NCI-H1105 (cell line): ENCODE results near the gene CNTFR.
A peak's percentile ranks its signal among the peaks of the same experiment; 100 is the strongest.

ENCODE experiments used
- DNase-seq: peaks from one replicate; lab custom pipeline; 2025; lab: John Stamatoyannopoulos, UW

CNTFR gene

GRCh38 chr9:34572092-34572491 is 17.4 kb downstream of the CNTFR start:
- DNase-seq = no peak

- no peak for DNase-seq
Observed at GRCh38 chr9:34571481-34571810, 18.1 kb downstream of the CNTFR start.

- DNase-seq = no peak
Observed at GRCh38 chr9:34570809-34571480, 18.6 kb downstream of the CNTFR start.

GRCh38 chr9:34570376-34570775 is 19.1 kb downstream of the CNTFR start:
- DNase-seq = no peak

- DNase-seq = no peak
Observed at GRCh38 chr9:34568774-34569173, 20.8 kb downstream of the CNTFR start.

DNA sequence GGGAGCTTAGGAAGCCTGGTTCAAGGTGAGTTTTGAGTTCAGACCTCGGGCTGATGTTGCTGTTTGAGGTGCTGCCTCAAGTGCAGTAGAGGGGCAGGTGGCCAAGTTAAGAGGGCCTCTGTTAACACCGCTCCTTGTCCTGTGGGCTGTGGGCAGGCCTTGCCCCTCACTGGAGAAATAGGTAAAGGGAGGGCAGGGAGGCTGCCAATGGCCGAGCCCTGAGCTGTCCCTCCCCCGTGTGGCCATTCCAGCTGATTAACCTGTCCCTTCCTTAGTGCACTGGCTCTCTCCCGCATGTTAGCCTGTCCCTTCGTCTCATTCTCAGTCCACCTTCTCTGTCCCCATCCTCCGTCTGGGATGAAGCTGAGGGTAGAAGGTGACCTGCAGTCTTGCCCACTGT is 21.4 kb downstream of the CNTFR start:
- no peak for DNase-seq

DNA sequence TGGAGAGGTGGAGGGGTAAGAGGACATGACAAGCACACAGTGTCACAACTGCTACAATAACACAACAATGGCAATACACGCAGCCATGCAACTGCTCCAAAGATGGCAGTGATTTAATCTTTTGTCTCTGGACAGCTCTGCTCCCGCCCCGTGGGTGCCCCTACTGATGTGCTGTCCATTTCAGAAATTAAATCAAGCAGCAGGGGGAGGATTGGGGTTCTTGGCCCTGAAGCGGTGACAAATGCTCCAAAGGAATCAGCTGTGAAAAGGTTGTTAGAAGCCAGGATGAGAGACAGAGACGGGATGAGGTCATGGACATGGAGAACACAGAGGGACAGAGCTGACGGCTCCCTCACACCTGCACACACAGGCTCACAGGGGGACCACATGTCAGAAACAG is 22.6 kb downstream of the CNTFR start:
- DNase-seq = no peak

DNA sequence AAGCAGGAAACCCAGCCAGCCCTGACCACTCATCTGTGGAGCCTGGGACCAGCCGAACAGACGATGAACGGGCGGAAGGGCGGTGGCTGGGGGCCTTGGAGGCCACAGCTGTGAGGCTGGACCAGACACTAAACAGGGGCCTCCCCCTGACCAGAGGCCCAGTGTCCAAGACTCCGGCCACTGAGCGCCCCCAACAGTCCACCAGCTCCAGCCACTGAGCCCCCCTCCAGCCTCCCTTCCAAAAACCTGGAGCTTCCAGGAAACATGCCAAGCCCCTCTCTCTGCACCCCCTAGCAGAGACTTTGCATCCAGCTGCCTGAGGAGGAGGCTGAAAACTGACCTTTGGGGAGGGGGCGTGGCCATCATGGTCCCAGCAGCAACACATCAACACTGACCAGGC is 23.2 kb downstream of the CNTFR start:
- no peak for DNase-seq

DNA sequence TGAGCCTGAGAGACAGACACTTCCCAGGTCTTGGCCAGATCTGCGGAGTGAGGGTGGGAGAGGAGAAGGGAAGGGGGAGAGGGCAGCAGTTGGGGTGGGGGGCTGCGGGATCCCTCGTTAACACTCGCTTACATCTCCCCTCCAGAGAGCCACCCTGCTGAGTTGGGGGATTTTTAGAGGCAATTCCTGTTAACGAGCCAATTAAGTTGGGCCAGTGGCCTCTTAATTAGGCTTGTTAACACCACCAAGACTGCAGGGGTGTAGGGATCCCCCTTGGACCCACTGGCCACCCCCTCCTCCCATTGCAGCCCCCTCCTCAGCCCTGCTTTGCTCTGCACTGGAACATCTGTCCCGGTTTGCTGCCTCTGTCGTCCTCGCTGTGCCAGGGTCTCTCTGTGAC is 23.7 kb downstream of the CNTFR start:
- DNase-seq = no peak

DNA sequence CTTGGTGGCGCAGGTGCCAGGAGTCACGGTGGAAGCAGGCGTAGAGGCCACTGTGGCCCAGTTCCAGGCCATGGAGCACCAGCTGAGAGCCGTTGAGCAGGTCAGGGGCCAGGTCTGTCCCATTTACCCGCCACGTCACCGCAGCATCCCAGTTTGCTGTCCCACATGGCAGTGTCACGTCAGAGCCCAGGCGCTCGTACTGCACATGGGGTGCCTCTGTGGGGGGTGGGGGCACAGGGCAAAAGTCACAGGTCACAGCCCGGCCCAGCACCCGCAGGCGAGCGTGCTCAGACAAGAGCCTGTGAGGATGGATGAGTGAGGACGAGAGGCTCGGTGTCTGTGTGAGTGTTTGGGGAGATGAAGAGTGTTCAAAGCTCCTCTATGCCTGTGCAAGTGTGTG is 24.9 kb downstream of the CNTFR start:
- DNase-seq = no peak

GRCh38 chr9:34563262-34563661 is 26.3 kb downstream of the CNTFR start:
- no peak for DNase-seq

- no peak for DNase-seq
Observed at GRCh38 chr9:34562135-34562745, 27.3 kb downstream of the CNTFR start.

- DNase-seq = no peak
Observed at GRCh38 chr9:34560599-34561214, 28.8 kb downstream of the CNTFR start.

GRCh38 chr9:34559624-34560455 is 29.7 kb downstream of the CNTFR start:
- DNase-seq = no peak

- DNase-seq = no peak
Observed at GRCh38 chr9:34558919-34559623, 30.5 kb downstream of the CNTFR start.

DNA sequence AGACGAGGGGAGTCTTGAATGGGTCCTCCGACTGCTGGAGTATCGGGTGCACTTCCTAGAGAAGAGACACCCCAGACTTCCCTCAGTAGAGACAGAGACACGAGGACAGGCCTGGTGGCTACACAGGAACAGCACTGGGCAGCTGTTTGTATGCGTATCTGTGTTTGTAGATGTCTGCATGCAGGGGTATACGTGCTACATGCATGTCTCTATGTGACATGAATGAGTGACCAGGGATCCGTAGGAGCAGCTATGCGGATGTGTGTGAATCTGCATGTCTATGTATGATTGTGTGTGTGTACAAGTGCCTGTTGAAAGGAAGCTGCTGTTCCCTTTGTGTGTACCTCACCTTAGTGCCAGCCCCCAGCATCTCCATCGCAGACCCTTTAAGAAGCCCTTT is 31.2 kb downstream of the CNTFR start:
- no peak for DNase-seq

DNA sequence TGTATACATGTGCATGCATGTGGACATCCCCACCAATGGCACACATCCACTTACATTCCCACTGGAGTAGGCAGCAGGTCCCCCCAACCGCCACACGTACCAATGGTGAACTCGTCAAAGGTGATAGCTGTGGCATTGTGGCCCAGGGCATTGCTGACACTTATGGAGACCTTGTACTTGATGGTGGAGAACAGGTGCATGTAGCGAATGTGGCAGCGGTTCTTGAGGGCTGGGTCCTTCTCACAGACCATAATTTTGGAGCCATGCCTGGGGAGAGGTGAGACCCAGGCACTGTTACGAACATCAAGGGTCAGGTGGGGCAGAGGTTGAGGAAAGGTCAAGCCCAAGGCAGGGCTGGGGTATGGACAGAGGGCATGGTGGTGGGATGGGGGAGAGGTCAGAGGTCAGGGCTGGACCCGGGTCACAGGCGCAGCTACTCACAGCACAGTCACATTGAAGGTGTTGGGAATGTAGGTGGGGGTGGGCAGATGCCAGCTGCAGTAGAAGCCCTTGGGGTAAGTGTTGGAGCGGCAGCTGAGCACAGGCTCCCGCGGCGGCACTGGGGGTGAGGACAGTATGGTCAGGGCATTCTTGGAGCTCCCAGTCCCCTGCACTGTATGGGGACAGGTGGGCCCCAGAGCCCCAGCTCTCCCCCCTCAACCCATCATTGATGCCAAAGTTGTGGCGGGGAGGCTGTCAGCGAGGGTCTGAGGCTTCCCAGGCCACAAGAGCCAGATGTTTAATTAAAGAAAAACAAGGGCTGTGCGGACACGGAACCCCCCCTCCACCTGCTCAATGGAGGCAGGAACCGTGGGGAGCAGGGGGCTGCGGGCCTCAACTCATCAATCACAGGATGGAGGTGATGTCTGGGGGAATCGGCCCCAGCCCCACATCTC is 31.9 kb downstream of the CNTFR start:
- DNase-seq = no peak

DNA sequence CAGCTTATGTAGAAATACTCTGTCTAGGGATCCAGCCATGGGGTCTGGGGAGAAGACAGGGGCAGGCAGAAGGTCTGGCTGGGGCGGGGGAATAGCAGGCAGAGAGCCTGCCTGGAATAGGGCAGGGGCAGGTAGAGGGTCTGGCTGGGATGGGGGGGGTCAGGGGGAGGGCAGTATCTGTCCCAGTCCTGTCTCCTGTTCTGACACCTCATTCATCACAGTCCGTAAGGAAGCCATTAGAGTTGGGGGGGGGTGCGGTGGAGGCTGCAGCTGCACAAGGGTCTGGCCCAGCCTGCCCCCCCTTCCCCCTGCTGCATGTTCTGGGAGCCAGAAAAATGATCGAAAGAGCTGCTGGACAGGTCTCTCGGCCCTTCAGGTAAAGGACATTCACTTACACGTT is 32.6 kb downstream of the CNTFR start:
- DNase-seq = no peak

DNA sequence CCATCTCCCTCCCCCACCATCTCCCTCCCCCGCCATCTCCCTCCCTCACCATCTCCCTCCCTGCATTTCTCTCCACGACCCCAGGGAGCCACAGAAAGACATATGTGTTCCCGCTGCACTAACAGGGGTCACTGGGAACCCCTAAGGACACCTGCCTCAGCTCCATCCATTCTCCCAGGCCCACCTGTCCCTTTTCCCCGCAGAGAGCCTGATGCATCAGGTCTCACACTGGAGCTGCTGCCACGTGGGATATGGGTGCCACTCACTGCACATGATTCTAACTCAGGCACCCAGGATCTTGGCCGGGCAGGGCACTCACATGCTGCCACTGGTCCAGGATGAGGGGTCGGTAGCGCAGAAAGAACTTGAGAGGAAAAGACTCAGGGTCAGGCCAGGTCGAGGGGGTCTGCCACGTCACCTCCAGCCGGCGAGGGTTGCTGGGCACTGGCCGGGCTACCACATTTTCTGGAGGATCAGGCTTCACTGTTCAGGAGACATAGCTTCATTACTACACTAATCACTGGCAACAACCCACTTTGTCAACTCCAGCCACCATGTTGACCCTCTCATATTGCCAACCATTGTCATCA is 33.5 kb downstream of the CNTFR start:
- no peak for DNase-seq

GRCh38 chr9:34555500-34555899 is 34.0 kb downstream of the CNTFR start:
- no peak for DNase-seq

GRCh38 chr9:34555002-34555348 is 34.5 kb downstream of the CNTFR start:
- DNase-seq = peak; percentile 82
